ENCODE data around the gene REC114. TPM values are rescaled to one million over a fixed set of nuclear protein-coding genes. Genes with fewer than 3 reads are reported as not detected.

REC114 gene
- total RNA-seq, 1 experiment from 2014 or later = not detected

DNA sequence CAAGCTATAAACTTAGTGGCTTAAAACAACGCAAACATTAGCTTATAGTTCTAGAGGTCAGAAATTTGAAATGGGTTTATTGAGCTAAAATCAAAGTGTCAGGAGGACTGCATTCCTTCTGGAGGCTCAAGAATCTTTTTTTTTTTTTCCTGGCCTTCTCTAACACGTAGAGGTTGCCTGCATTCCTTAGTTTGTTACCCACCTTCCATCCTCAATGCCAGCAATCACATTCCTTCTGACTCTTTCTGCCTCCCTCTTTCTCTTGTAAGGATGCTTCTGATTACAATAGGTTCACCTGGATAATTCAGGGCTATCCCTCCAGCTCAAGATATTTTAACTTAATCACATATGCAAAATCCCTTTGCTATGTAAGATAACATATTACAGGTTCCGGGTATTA is 24.8 kb downstream of the REC114 start:
- no peak for DNase-seq (ENCODE audit: low spot score)
- TF ChIP-seq ARID4B (CRISPR knock-in tag; IDR thresholded peaks at IDR 0.05; ENCODE audit: borderline replicate concordance) = no peak
- no peak for TF ChIP-seq FOXJ3 (CRISPR knock-in tag; IDR thresholded peaks at IDR 0.05; ENCODE audit: borderline replicate concordance)
- TF ChIP-seq NR3C1 (CRISPR knock-in tag; conservative IDR thresholded peaks at IDR 0.05; ENCODE audit: low read depth) = no peak
- no peak for TF ChIP-seq ZNF671 (CRISPR knock-in tag; IDR thresholded peaks at IDR 0.05)
- TF ChIP-seq NR1H2 (CRISPR knock-in tag; IDR thresholded peaks at IDR 0.05) = no peak
- no peak for TF ChIP-seq SMAD4 (CRISPR knock-in tag; IDR thresholded peaks at IDR 0.05)
- TF ChIP-seq ZNF219 (CRISPR knock-in tag; IDR thresholded peaks at IDR 0.05; ENCODE audit: borderline replicate concordance) = no peak
- no peak for TF ChIP-seq KAT7 (CRISPR knock-in tag; IDR thresholded peaks at IDR 0.05; ENCODE audit: borderline replicate concordance)
- TF ChIP-seq SOX15 (CRISPR knock-in tag; IDR thresholded peaks at IDR 0.05) = no peak
- TF ChIP-seq, protein P1, sequence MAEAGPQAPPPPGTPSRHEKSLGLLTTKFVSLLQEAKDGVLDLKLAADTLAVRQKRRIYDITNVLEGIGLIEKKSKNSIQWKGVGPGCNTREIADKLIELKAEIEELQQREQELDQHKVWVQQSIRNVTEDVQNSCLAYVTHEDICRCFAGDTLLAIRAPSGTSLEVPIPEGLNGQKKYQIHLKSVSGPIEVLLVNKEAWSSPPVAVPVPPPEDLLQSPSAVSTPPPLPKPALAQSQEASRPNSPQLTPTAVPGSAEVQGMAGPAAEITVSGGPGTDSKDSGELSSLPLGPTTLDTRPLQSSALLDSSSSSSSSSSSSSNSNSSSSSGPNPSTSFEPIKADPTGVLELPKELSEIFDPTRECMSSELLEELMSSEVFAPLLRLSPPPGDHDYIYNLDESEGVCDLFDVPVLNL (CRISPR knock-in tag; IDR thresholded peaks at IDR 0.05; ENCODE audit: borderline replicate concordance, low read depth) = no peak
- Mint-ChIP-seq H3K4me1 (no peaks in the 10 kb centered on the region), H3K27me3 (ENCODE audit: low read depth) (no peaks in the 10 kb centered on the region), H3K27ac (no peak overlapping the region), H3K9me3 (no peaks in the 10 kb centered on the region), H3K4me3 (no peak overlapping the region), H3K36me3 (no peaks in the 10 kb centered on the region)
- ChIA-PET CTCF (interaction anchor here (0.8 to 1.3 kb wide), 3 partner anchors 11 to 93 kb away, joined by 3 read pairs; no protein-coding TSS in a partner anchor), POLR2A (interaction anchor here (0.7 kb wide), 1 partner anchor 128 kb away, joined by 3 read pairs; no protein-coding TSS in a partner anchor)
- ATAC-seq = peak; percentile 57; the same call in 1 of the 2 replicates

GRCh38 chr15:73474785-73475184 is 31.8 kb downstream of the REC114 start:
- TF ChIP-seq GTF2I (CRISPR knock-in tag; conservative IDR thresholded peaks at IDR 0.05) = no peak
- TF ChIP-seq CBFB (CRISPR knock-in tag; IDR thresholded peaks at IDR 0.05; ENCODE audit: low read depth) = no peak
- TF ChIP-seq HMGA2 (CRISPR knock-in tag; IDR thresholded peaks at IDR 0.05) = no peak
- TF ChIP-seq, protein P2, sequence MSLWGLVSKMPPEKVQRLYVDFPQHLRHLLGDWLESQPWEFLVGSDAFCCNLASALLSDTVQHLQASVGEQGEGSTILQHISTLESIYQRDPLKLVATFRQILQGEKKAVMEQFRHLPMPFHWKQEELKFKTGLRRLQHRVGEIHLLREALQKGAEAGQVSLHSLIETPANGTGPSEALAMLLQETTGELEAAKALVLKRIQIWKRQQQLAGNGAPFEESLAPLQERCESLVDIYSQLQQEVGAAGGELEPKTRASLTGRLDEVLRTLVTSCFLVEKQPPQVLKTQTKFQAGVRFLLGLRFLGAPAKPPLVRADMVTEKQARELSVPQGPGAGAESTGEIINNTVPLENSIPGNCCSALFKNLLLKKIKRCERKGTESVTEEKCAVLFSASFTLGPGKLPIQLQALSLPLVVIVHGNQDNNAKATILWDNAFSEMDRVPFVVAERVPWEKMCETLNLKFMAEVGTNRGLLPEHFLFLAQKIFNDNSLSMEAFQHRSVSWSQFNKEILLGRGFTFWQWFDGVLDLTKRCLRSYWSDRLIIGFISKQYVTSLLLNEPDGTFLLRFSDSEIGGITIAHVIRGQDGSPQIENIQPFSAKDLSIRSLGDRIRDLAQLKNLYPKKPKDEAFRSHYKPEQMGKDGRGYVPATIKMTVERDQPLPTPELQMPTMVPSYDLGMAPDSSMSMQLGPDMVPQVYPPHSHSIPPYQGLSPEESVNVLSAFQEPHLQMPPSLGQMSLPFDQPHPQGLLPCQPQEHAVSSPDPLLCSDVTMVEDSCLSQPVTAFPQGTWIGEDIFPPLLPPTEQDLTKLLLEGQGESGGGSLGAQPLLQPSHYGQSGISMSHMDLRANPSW (CRISPR knock-in tag; conservative IDR thresholded peaks at IDR 0.05; ENCODE audit: low read depth) = no peak
- no peak for TF ChIP-seq ZNF317 (CRISPR knock-in tag; IDR thresholded peaks at IDR 0.05; ENCODE audit: borderline replicate concordance, low read depth)
- Mint-ChIP-seq H3K9me3 (peaks cover 12% of the 10 kb centered on the region), H3K27me3 (ENCODE audit: low read depth) (no peaks in the 10 kb centered on the region), H3K4me1 (no peaks in the 10 kb centered on the region), H3K27ac (no peak overlapping the region), H3K4me3 (no peak overlapping the region), H3K36me3 (no peaks in the 10 kb centered on the region)
- POLR2A ChIA-PET = no interaction called here
- CTCF ChIA-PET = no interaction called here
- ATAC-seq = no peak
- DNase-seq (ENCODE audit: low spot score) = no peak
